GM18951 (cell line): ENCODE data around the gene RNF166.
A peak's percentile ranks its signal among the peaks of the same experiment; 100 is the strongest.

Experiments
- POLR2A ChIP-seq: IDR thresholded peaks from 4 replicates; pipeline ENCODE4 v1.6.1; 2011; ENCODE audit warnings: mild to moderate bottlenecking; ENCODE audit not compliant: insufficient read length, insufficient read depth; ENCODE audit errors: extremely low read depth
- in situ Hi-C: fragments of 300-500 bp; cut with MboI; formaldehyde crosslinking; loops from one replicate; pipeline ENCODE4 v1.12.0; 2022; ENCODE audit warnings: low sequenced_read_pairs, mixed read lengths, inconsistent platforms; ENCODE audit not compliant: unreplicated experiment

The RNF166 gene

GRCh38 chr16:88706229-88706964 lies at the start of gene RNF166, which contains the start of gene CTU2:
Gene RNF166, minus strand, starts transcription at chr16:88706408. Its CDS starts 83 bp downstream, at chr16:88706325.
Gene CTU2, plus strand, starts transcription at chr16:88706503. Its CDS starts 28 bp downstream, at chr16:88706531.
- peak; percentile 81 for TF ChIP-seq POLR2A
- in situ Hi-C loops, result no loop called here

GRCh38 chr16:88754912-88755744 lies 48.9 kb upstream of the RNF166 start:
- TF ChIP-seq POLR2A, result no peak
- in situ Hi-C loops, result no loop called here

- in situ Hi-C loops, result no loop called here
- TF ChIP-seq POLR2A, result no peak
Measured at GRCh38 chr16:88754109-88754911, 48.1 kb upstream of the RNF166 start.

GRCh38 chr16:88753602-88754001 lies 47.4 kb upstream of the RNF166 start:
- no peak for TF ChIP-seq POLR2A
- in situ Hi-C loops, result no loop called here

GRCh38 chr16:88753191-88753590 lies 47.0 kb upstream of the RNF166 start:
- in situ Hi-C loops, result no loop called here
- TF ChIP-seq POLR2A, result no peak

- in situ Hi-C loops, result no loop called here
- TF ChIP-seq POLR2A, result no peak
Measured at GRCh38 chr16:88752386-88753002, 46.3 kb upstream of the RNF166 start.

GRCh38 chr16:88750854-88751253 lies 44.6 kb upstream of the RNF166 start:
- in situ Hi-C loops, result no loop called here
- TF ChIP-seq POLR2A, result no peak

- TF ChIP-seq POLR2A, result no peak
- in situ Hi-C loops, result no loop called here
Measured at GRCh38 chr16:88749358-88749757, 43.1 kb upstream of the RNF166 start.

- in situ Hi-C loops, result no loop called here
- no peak for TF ChIP-seq POLR2A
Measured at GRCh38 chr16:88748364-88748763, 42.2 kb upstream of the RNF166 start.

GRCh38 chr16:88747588-88748301 lies 41.5 kb upstream of the RNF166 start:
- no peak for TF ChIP-seq POLR2A

GRCh38 chr16:88746506-88746905 lies 40.3 kb upstream of the RNF166 start:
- in situ Hi-C loops, result no loop called here
- TF ChIP-seq POLR2A, result no peak

More at GRCh38 chr16:88747588-88748301, 41.5 kb upstream of the RNF166 start:
- in situ Hi-C loops, result no loop called here

GRCh38 chr16:88744577-88745521 lies 38.6 kb upstream of the RNF166 start:
- no peak for TF ChIP-seq POLR2A
- in situ Hi-C loops, result no loop called here
